HEK293T (cell line): ENCODE results near the gene FAM78A.

Experiments used
- ARNT ChIP-seq: fragments of 450-650 bp; IDR thresholded peaks from 2 replicates; pipeline ENCODE4 v1.6.1; 2017; ENCODE audit warnings: mild to moderate bottlenecking
- CTBP1 ChIP-seq: fragments of 450-650 bp; IDR thresholded peaks from 2 replicates; pipeline ENCODE4 v1.6.1; 2016; ENCODE audit warnings: borderline replicate concordance
- FOXK2 ChIP-seq: fragments of 450-650 bp; IDR thresholded peaks from 2 replicates; pipeline ENCODE4 v1.6.1; 2016; ENCODE audit warnings: mild to moderate bottlenecking
- FOXM1 ChIP-seq: fragments of 450-650 bp; IDR thresholded peaks from 2 replicates; pipeline ENCODE4 v1.6.1; 2017; ENCODE audit warnings: mild to moderate bottlenecking, borderline replicate concordance
- L3MBTL2 ChIP-seq: fragments of 450-650 bp; conservative IDR thresholded peaks from 2 replicates; pipeline ENCODE4 v1.6.1; 2016; ENCODE audit warnings: mild to moderate bottlenecking
- LEF1 ChIP-seq: fragments of 450-650 bp; IDR thresholded peaks from 2 replicates; pipeline ENCODE4 v1.6.1; 2017; ENCODE audit warnings: mild to moderate bottlenecking, borderline replicate concordance
- SP1 ChIP-seq: fragments of 450-650 bp; IDR thresholded peaks from 2 replicates; pipeline ENCODE4 v1.6.1; 2017

- TF ChIP-seq CTBP1 (no peak), FOXK2 (no peak), SP1 (no peak), L3MBTL2 (no peak), ARNT (no peak), LEF1 (no peak), FOXM1 (no peak)
These were observed 2.2 kb downstream of the FAM78A start for GRCh38 chr9:131273856-131274673.
